Stimulated activated naive CD4-positive, alpha-beta T cell (primary cell): Measurements from ENCODE around the gene GALNT18.

Experiments used
- DNase-seq, 6 experiments: peaks; one replicate each; lab custom pipeline; 2025; lab: John Stamatoyannopoulos, UW

Gene GALNT18

DNA sequence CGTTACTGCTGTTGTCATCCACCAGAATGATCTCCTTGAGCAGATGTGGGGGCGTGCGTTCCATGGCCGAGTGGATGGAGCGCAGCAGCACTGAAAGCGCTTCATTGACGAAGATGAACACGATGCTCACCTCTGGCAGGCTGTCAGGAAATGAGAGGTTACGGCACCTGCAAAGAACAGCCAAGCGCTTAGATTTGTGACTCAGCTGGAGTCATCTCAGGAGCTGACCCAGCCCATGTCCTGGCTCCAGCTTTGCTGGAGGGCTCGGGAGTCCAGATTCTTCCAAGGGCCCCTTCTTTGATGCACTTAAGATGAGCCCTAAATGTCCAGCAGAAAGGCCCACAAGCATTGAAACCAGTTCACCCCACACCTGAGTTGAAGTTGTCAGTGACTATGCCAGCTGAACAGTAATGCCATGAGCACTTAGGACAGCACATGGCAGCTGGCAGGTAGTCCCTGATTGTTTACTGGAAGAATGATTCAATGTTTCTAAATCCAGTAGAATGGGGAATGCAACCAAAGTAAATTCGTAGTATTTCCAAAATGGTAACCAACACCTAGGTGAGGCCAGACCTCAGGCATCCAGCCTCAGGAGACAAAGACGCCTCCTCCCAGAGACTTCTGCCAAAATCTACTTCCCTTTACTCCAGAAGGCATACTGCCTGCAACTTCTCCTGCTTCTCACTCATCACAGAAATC, 189.0 kb downstream of the GALNT18 start:
- no peak for DNase-seq

DNA sequence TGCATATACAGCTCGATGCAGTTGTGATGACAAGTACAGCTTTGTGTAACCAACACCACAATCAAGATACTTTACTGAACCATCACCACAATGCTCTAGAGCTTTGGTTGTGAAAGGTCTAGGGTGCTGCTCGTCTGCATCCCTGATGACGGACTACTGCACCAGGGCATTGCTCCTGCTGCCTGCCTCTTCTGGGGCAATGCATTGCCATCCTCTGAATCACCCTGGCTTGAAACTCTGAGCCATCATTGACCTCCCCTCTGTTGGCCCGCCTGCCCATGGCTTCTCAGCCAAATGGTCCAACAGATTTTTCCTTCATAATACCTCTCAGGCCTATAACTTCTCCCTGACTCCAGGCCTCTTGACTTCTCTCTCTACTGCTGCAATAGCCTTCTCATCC, 191.4 kb downstream of the GALNT18 start:
- no peak for DNase-seq

DNA sequence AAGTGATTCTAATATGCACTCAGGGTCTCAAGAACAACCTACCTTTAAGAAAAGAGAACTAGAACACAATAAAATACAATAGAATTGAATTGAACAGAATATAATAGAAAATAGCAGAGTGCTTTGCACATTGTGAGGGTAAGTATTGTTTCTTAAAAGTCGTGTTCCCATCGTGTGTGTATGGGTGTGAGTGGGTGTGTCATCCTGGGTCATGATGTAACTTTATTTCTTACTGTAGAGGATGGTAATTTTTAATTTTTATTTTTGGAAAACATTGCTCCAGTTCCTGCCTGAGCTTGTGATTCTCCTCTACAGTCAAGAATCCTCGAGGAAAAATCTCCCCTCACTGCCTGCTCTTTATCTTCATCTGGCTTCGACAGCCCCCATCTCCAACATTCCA, 193.1 kb downstream of the GALNT18 start:
- no peak for DNase-seq

DNA sequence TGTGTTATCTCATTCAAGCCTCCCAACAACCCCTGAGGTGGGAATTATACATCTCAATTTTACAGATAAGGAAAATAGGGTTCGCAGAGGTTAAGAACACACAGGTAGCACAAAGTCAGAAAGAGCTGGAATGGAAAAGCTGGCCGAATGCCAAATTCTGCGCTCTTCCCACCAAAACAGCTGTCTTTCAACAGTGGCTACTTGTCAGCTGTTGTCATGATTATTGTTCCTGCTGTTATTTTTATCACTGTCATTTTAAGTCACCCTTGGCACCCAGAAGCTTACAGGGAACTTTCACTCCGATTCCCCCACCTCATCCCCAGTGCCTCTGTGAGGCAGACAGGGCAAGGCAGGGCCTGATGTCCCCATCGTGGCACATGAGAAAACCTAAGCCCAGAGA, 194.3 kb downstream of the GALNT18 start:
- no peak for DNase-seq

DNA sequence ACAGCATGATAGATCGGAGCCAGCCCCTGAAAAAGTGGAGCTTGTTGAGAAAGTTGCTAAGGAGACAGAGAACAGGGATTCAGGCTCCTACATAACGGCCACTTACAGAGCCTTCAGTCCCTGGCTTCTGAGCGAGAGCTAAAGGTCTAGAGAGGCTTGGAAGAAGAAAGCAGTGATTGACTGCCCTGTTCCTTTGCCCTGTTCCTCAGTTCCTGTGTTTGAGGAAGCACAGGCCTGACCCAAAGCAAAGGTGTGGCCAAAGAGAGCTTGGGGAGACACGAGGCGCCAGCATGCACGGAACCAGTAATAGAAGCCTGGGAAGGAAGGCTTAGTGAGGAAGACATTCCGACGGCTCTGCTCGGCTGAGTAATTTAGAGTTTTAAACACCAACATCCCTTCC, 194.7 kb downstream of the GALNT18 start:
- no peak for DNase-seq

DNA sequence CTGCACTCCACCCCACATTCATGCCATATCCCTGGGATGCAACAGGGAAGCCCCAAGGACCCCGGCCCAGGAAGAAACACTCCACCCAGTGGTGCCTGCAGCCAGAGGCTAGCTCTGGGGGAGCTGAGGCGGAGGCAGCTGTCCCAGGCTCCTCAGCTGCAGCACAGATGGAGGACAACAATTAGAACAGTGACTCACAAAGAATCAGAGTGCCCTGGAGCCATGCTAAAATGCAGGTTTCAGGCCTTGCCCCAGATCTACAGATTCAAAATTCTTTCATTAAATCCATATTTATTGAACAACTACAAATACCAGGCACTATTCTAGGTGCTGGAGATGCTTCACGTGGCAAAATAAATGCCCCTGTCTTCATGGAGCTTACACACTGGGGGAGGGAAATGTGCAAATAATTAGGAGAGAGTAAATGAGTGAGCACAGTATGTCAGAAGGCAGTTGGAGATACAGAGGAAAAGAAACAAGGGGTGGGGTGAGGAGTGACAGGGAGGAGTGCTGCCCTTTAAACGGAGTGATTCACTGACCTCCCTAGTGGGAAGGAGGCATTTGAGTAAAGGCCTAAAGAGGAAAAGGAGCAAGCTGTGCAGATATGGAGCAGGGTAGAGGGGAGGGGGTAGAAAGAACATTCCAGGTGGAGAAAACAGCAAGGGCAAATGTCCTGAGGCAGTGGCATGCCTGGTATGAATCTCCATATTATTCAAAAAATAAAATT, 195.4 kb downstream of the GALNT18 start:
- no peak for DNase-seq

DNA sequence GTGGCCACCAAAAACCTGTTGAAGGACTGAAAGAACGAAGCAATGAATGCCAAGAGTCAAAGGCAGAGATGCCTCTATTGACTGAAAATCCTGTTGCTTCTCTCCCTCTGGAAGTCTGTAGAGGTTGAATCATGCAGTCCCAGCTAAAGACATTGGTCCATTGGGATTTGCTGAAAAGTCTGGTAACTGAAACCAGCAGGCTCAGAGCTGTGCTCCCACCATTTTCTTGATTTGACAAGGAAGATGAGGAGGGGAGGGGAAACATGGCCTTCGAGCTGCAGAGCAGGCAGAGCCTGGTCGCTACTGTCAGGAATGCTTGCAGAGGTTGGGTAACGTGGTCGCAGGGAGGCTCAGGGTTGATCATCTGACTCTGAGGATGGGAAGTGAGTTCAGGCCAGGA, 196.0 kb downstream of the GALNT18 start:
- DNase-seq, result no peak

DNA sequence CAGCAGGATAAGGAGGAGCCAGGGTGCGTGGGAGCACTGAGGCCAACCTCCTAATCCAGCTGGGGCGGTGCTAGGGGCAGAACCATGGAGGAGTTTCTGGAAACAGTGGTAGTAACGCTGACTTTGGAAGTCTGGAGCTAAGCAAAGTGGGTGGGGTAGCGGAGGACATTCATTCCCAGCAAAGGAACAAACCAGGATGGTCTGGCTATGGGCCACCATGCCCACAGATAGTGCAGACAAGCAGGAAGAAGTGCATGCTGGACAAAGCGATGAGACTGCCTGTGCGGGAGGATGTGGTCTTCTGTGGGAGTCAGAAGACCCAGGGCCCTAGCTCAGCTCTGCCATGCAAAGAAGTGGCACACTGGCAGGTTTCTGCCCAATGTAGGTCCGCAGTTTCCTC, 197.1 kb downstream of the GALNT18 start:
- DNase-seq, result no peak

DNA sequence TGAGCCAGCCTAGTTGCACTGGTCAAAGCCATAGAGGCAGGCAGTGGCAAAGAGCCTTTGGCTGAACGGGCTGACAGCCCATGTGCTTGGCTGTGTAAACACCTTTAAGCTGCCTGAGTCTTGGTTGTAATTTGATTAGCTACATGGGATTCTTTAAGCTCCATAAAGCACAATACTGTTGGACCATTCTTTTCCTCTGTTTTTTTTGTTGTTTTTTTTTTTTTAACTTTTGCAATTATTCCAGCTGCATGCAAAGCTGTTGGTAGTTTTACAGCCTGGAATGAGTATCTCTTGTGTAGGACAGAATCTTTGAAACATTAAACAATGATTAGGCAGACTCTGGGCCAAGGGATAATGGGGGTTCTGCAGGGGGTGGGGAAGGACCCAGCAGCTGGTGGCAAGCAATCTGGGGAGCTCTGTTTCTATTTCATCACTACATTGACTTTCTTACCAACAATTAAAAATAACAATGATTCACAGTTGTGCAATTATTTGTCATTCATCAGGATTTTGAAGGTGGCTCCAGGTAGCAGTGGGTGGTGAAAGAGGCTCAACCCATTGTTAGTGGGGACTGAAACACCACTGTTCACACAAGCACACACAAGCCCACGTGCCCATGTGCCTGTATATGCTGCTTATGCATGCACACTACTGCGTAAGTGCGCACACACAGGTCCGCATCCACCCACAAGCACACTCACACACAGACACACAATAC, 199.2 kb downstream of the GALNT18 start:
- DNase-seq, result no peak

DNA sequence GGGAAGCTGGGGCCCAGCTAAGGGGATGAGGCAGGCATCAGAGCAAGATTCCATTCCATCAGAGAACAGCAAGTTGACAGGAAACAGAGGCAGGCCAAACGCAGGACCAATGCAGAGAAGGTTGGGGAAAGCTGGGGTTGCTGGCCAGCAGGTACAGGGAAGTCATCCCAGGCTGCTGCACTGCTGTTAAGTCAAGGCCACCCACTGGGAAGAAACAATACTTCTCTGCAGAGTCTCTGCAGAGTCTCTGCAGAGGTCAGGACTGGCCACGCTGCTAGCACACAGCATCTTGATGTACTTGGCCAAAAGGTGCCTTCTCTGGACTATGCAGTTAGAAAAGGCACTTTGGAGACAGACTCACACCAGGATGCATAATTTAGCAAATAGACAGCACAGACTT, 200.3 kb downstream of the GALNT18 start:
- DNase-seq, result no peak

DNA sequence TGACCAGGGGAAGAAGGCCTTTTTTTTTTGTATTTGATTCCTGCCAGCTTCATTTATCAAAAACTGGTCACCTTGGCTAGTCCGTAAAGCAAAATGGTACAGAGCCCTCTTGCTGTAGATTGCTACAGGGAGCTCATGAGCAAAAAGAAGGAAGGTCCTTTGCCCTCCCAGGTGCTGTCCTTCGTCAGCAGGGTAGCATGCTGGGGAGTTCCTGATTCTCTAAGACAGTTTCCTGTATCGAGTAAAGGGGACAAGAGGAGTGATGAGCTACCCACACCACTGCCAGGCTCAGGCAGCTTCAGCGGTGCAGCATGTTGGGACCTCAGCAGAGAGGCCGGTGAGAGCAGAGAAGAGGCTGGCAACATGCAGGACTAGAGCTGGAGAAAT, 200.9 kb downstream of the GALNT18 start:
- no peak for DNase-seq

DNA sequence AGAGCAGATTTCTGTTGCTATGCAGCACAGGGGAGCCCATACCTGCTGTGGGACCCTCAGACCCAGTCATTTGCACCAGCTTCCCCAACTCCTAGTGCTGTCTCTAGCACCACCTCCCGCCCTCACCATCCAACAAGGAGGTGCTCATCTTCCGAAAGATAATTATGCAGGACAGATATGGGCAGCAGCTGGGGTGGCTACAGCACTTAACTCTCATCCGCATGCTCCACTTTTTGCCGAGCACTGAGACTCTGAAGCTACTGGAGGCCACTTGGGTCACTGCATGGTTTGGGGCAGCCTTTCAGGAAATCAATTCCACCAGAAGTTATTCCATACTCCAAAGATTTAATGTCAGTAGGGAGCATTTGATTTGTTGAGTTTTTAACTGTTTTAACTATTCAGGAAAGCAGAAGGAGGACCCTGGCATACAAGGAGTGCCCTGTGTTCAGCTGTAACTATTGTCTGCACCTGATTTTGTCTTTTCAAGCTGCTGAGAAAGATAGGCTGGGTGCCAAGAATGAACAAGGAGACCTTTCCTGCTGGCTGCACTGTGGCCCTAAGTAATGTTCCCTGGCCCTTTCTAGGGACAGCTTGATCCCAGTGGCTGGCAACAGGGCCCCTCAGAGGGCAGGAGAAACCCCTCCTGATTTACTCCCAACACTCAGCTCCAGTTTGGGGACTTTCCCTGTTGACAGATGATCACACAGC, 201.5 kb downstream of the GALNT18 start:
- DNase-seq, result no peak

DNA sequence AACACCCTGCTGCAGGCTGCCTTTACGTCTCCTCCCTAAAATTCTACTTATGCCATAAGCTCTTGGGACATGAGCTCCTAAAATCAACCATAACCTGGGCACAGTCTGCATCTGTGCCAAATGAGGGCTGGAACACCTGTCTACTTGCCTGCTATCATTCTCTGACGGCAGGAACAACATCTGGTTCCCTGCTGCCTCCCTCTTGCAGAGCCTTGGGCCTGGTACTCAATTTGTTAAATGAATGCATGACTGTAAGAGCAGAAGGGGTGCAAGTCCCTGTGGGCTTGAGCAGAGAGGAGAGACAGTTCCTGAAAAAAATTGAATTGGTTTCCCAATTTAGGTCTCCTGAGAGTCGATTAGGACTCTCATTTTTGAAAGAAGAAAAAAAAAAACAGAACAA, 202.1 kb downstream of the GALNT18 start:
- no peak for DNase-seq

DNA sequence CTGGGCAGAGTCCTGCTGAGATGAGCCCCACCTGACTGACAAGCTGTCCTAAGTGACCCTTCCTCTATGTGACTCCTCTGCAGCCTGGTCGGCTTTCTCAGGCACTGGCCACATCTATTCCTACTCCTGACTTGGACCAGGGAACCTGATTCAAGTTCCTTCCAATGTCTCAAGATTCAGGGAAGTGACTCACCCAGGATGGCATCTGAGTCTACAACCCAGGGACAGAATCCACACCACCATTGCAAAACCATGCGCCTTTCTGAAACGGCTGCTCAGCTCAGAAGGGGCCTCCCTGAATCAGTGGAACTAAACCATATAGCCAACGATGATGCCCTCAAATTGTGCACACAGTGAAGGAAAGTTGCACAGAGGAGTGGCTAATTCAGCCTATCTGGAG, 204.9 kb downstream of the GALNT18 start:
- DNase-seq, result no peak

DNA sequence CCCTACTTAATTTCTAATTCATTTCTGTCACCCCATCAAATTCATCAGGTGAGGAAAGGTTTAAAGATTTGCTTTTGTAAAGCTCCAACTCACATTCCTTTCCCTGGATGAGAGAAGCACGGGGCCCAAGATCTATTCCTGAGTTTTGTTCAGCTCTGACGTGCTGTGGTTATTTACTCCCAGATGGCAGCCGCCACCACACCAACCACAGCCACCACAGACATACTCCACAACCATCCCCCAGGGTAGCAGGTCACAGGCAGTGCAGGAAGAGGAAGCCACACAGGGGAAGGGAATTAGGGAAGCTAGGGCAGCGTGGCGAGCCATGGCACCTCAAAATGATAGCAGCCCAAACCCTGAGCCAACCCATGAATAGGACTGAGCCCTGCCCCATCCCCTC, 205.3 kb downstream of the GALNT18 start:
- no peak for DNase-seq

DNA sequence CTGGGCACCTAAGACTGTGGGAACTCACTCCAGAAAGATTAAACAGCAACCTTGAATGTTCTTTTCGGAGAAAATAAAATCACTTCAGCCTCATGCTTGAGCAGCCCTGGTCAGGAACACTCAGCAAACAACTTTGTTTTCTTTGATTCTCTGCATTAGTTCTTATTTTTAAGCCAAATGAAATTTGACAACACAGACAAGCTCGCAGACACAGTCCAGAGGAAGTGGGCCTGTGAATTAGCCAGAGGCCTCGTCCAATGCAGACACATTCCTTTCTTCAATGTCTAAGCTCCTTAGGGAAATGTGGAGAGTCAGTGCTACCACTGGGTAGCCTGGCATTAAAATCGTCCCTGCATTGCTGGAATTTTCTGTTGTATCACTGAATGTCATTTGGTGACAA, 205.9 kb downstream of the GALNT18 start:
- DNase-seq, result no peak

DNA sequence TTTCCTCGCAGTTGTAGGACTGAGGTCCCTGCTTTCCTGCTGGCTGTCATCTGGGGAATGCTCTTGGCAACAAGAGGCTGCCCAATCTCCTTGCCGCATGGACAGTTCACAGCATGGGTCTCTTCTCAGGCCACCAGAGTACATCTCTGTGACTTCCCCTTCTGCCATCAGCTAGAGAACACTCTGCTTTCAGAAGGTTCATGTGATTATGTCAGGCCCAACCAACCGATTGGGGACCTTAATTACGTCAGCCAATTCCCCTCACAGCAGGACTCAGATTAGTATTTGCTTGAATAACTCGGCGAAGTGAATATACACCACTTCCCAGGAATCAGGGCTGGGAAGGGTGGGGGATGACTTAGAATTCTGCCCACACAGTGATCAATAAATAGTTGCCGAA, 206.8 kb downstream of the GALNT18 start:
- DNase-seq, result no peak

DNA sequence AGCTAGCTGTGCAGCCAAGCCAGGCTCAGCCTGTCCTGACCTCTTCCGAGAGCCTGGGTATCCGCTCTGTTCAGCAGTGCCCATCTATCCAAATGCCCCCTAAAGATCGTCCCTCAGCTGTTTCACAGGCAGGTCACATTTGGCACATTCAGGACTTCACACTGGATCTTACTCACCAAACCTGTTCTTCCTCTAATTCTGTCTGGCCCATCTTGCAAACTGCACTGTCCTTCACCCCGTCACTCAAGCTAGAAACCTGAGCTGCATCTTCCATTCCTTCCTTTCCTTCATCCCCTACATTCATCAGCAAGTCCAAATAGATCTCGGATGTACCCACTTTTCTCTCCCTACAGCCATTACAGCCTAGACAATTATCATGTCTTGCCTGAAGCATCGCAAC, 208.0 kb downstream of the GALNT18 start:
- no peak for DNase-seq

DNA sequence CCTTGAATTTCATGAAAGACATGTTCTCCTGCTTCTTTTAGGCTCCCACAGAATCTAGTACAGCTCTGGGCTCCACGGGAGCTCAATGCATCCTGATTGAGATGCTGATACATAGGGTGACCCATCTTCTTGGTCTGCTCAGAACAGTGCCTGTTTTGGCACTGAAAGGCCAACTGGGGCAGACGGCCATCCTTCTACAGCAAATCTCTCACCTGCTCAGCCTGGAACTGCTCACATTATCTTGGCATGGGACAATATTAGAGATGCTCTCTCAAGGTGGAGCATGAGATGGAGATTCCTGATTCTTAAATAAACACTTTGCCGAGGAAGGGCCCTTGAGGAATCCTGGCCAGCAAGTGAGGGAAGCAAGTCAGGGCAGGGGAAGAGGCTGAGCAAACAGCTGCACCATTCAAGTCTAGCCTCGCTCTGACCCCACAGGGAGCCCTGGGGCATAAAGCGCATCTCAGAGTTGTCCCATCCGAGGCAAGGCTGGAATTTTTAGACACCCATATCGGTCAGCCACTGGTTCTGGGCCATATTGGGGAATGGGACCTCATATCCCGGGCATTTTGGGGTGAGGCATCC, 210.3 kb downstream of the GALNT18 start:
- DNase-seq, result no peak

DNA sequence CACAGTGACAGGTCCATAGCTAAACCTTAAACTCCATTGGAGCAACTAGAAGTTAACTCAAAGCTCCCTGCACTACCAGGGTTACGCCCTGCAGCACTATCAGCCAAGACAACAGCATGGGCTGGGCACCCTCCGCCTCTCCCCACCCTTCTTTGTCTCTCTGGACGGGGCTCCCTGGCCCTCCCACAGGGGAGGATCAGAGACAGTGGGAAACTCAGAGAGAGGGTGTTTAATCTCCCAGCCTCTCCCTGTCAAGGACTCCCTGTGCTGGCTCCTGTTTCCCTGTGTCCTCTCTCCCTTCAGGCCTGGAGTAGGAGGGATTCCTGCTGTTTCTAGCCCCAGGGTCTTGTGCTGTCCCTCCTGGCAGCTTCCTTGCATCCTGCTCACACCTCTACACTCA, 211.9 kb downstream of the GALNT18 start:
- no peak for DNase-seq

DNA sequence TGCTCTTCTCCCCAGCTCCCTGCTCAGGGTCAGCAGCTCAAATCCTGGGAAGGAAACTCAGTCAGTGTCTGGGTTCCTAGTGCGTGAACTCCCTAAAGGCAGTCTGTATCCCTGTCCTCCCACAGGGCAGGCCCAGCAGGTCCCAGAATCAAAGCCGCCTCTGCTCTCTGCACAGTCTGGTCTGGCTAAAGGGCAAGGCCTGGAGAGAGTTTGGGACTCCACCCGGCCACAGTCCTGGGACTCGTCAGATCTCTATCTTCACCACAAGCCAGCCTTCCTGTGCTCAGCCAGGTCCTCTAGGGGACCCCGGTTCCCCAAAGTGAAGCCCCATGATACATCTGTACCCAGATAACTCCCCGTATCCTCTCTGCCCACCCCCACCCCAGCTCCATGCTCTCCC, 212.6 kb downstream of the GALNT18 start:
- DNase-seq, result no peak
